ENCODE measurements around the gene GNAI1. TPM values are rescaled to one million over a fixed set of nuclear protein-coding genes. Genes with fewer than 3 reads are reported as not detected.

GNAI1 gene
- total and polyA plus RNA-seq, 2 experiments from 2014 or later, result 57.4 to 58.7 TPM

GRCh38 chr7:80088705-80089104 lies 45.9 kb upstream of the GNAI1 start:
- Histone ChIP-seq H3K9me3 (ENCODE audit: low read depth) (no peaks in the 10 kb centered on the region), H3K27ac (peak overlapping the region; percentile 4), H3K36me3 (replicated peaks; ENCODE audit: insufficient read depth, low read depth) (no peaks in the 10 kb centered on the region), H3K9me2 (replicated peaks; ENCODE audit: insufficient read depth) (no peaks in the 10 kb centered on the region), H3K4me1 (ENCODE audit: insufficient read depth) (peaks cover 11% of the 10 kb centered on the region), H2AFZ (no peak overlapping the region), H3K27me3 (no peaks in the 10 kb centered on the region), H3K79me2 (no peaks in the 10 kb centered on the region), H3K4me2 (peak overlapping the region; percentile 24), H4K20me1 (ENCODE audit: insufficient read depth, poor library complexity, severe bottlenecking) (no peaks in the 10 kb centered on the region), H3K4me3 (no peak overlapping the region)
- TF ChIP-seq EZH2phosphoT487 (IDR thresholded peaks at IDR 0.05; ENCODE audit: low read depth, severe bottlenecking, unreplicated experiment), result no peak
- TF ChIP-seq EZH2 (IDR thresholded peaks at IDR 0.05; ENCODE audit: borderline replicate concordance), result no peak
- TF ChIP-seq, protein P1, sequence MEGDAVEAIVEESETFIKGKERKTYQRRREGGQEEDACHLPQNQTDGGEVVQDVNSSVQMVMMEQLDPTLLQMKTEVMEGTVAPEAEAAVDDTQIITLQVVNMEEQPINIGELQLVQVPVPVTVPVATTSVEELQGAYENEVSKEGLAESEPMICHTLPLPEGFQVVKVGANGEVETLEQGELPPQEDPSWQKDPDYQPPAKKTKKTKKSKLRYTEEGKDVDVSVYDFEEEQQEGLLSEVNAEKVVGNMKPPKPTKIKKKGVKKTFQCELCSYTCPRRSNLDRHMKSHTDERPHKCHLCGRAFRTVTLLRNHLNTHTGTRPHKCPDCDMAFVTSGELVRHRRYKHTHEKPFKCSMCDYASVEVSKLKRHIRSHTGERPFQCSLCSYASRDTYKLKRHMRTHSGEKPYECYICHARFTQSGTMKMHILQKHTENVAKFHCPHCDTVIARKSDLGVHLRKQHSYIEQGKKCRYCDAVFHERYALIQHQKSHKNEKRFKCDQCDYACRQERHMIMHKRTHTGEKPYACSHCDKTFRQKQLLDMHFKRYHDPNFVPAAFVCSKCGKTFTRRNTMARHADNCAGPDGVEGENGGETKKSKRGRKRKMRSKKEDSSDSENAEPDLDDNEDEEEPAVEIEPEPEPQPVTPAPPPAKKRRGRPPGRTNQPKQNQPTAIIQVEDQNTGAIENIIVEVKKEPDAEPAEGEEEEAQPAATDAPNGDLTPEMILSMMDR (IDR thresholded peaks at IDR 0.05; ENCODE audit: poor library complexity), result no peak
- no peak for DNase-seq (ENCODE audit: low spot score)
- 73% methylated on average over 2 of the region's 2 CpGs for WGBS (ENCODE audit: low lambda C conversion rate, missing lambda C conversion rate)

DNA sequence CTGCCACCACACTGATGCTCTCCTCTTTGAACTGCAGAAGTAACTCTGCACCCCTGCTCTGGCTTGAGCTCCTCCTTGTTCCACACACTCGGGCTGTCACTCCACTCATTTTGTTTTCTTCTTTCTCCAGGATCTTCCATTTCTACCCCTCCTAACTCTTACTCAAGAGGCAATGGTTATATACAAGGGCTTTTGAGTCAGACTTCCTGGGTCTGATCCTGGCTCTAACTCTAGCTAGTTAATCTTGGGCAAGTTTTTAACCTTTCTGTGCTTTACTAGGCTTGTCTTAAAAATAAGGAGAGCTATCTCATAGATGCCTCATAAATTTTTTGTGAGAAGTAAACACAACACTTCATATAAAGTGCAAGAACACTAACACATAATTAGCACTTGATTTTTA lies 45.3 kb upstream of the GNAI1 start:
- 78% methylated on average over 1 of the region's 1 CpG for WGBS (ENCODE audit: low lambda C conversion rate, missing lambda C conversion rate)
- Histone ChIP-seq H3K4me3 (no peak overlapping the region), H2AFZ (no peak overlapping the region), H3K9me3 (ENCODE audit: low read depth) (no peaks in the 10 kb centered on the region), H3K4me1 (ENCODE audit: insufficient read depth) (peaks cover 11% of the 10 kb centered on the region), H3K79me2 (no peaks in the 10 kb centered on the region), H3K9me2 (replicated peaks; ENCODE audit: insufficient read depth) (no peaks in the 10 kb centered on the region), H4K20me1 (ENCODE audit: insufficient read depth, poor library complexity, severe bottlenecking) (no peaks in the 10 kb centered on the region), H3K27me3 (no peaks in the 10 kb centered on the region), H3K27ac (no peak overlapping the region), H3K36me3 (replicated peaks; ENCODE audit: insufficient read depth, low read depth) (no peaks in the 10 kb centered on the region), H3K4me2 (no peak overlapping the region)
- TF ChIP-seq EZH2phosphoT487 (IDR thresholded peaks at IDR 0.05; ENCODE audit: low read depth, severe bottlenecking, unreplicated experiment), result no peak
- no peak for DNase-seq (ENCODE audit: low spot score)

DNA sequence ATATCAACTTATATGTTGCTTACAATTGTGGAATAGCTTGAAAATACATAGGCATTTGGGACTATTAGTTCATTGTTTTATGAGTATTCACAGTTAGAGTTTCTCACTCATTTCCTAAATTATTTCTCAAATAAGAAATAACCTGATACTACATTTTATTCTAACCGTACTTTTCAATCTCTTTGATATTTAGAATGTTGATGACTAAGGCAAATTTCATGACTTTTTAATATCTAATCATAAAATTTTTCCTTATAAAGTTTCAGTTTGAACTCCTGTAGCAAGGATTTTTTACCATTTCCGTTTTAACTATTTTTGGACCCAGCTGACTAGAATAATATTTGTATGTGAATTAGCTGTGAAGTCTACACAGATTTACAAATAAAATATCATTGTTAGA lies 41.3 kb upstream of the GNAI1 start:
- peaks cover 6% of the 10 kb centered on the region for H3K4me1 ChIP-seq (ENCODE audit: insufficient read depth)
- no peak for DNase-seq (ENCODE audit: low spot score)
- H3K27me3 ChIP-seq, result no peaks in the 10 kb centered on the region
- 92% methylated on average over 2 of the region's 2 CpGs for WGBS (ENCODE audit: low lambda C conversion rate, missing lambda C conversion rate)
- H3K4me3 ChIP-seq, result no peak overlapping the region
- no peaks in the 10 kb centered on the region for H3K9me3 ChIP-seq (ENCODE audit: low read depth)
- no peak for TF ChIP-seq EZH2phosphoT487 (IDR thresholded peaks at IDR 0.05; ENCODE audit: low read depth, severe bottlenecking, unreplicated experiment)
- TF ChIP-seq, protein P1 (IDR thresholded peaks at IDR 0.05; ENCODE audit: poor library complexity), result no peak
- TF ChIP-seq EZH2 (IDR thresholded peaks at IDR 0.05; ENCODE audit: borderline replicate concordance), result no peak
- no peaks in the 10 kb centered on the region for H3K79me2 ChIP-seq
- no peak overlapping the region for H3K4me2 ChIP-seq
- no peaks in the 10 kb centered on the region for H4K20me1 ChIP-seq (ENCODE audit: insufficient read depth, poor library complexity, severe bottlenecking)
- H3K27ac ChIP-seq, result no peak overlapping the region
- H3K9me2 ChIP-seq (replicated peaks; ENCODE audit: insufficient read depth), result no peaks in the 10 kb centered on the region
- H2AFZ ChIP-seq, result no peak overlapping the region
- no peaks in the 10 kb centered on the region for H3K36me3 ChIP-seq (replicated peaks; ENCODE audit: insufficient read depth, low read depth)

- Histone ChIP-seq H3K27ac (no peak overlapping the region), H3K4me3 (no peak overlapping the region), H2AFZ (no peak overlapping the region), H3K79me2 (no peaks in the 10 kb centered on the region), H3K9me3 (ENCODE audit: low read depth) (no peaks in the 10 kb centered on the region), H3K4me1 (ENCODE audit: insufficient read depth) (no peaks in the 10 kb centered on the region), H3K36me3 (replicated peaks; ENCODE audit: insufficient read depth, low read depth) (no peaks in the 10 kb centered on the region), H3K27me3 (no peaks in the 10 kb centered on the region), H3K9me2 (replicated peaks; ENCODE audit: insufficient read depth) (no peaks in the 10 kb centered on the region), H3K4me2 (no peak overlapping the region), H4K20me1 (ENCODE audit: insufficient read depth, poor library complexity, severe bottlenecking) (no peaks in the 10 kb centered on the region)
- TF ChIP-seq, protein P1 (IDR thresholded peaks at IDR 0.05; ENCODE audit: poor library complexity), result peak; percentile 41
- TF ChIP-seq EZH2phosphoT487 (IDR thresholded peaks at IDR 0.05; ENCODE audit: low read depth, severe bottlenecking, unreplicated experiment), result no peak
- no peak for DNase-seq (ENCODE audit: low spot score)
- 52% methylated on average over 1 of the region's 1 CpG for WGBS (ENCODE audit: low lambda C conversion rate, missing lambda C conversion rate)
These were observed 39.1 kb upstream of the GNAI1 start for GRCh38 chr7:80095545-80095944.

All from hepatocyte (in vitro differentiated cells).